HG03103 (cell line): ENCODE measurements around the gene RPL5.

Source experiments
- ATAC-seq: cut with Tn5 transposase; IDR thresholded peaks from one replicate; pipeline ENCODE4 v1.9.1; 2021; ENCODE audit warnings: low read depth; ENCODE audit not compliant: unreplicated experiment

Gene RPL5

GRCh38 chr1:92886886-92887419 is 55.1 kb downstream of the RPL5 start:
- ATAC-seq: no peak

- no peak for ATAC-seq
Measured at GRCh38 chr1:92887465-92887864, 55.6 kb downstream of the RPL5 start.
